M059J (cell line): ENCODE data around the gene CNTD1. TPM values are rescaled to one million over a fixed set of nuclear protein-coding genes. Genes with fewer than 3 reads are reported as not detected.
"Not testable (repeated sequence)": the region's sequence is repeated elsewhere in the genome, so short reads cannot be mapped to it uniquely, and the experiment has no call there.

ENCODE experiments used
- DNase-seq: peaks from one replicate; pipeline ENCODE4 v3.0.0-alpha.2; 2012; ENCODE audit warnings: low read depth
- total RNA-seq: library from RNA; depleted of rRNA; stranded (reverse); fragments of >200 nt; shearing (Covaris generic); gene quantifications from 2 replicates; pipeline ENCODE4 v1.2.3, GENCODE V29; 2014; rRNA removed

CNTD1 gene
- total RNA-seq, 1 experiment from 2014 or later: 0.20 TPM

DNA sequence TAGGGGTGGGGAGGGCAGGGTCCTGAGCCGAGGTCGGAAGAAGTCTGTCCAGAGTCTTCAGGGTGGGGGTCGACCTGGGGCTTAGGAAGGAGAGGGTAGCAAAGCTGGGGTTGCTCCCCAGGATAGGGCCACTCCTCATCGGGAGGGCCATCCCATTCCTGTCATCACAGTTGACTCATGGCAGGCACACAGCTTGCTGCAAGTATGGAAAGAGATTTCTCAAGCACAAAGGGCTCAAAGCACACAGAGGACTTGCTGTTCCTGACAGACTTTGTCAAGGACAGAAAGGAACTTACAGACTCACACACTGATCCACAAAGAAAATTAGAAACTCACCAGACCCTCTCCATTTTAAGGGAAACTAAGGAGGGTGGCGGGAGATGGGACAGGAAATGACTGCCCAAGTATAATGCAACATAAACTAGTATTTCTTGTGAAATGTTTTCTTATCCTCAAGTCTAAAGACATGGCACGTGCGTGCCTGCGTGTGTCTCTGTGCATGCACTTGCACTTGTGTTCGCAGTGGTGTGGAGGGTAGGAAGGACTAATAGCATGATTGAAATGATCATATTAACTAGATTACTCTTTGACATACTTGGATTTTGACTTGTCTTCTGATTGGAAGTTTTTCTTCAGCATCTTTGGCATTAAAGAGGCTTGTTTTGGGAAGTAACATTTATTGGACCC lies 48.1 kb downstream of the CNTD1 start:
- DNase-seq: no peak

GRCh38 chr17:42848093-42848492 lies 49.4 kb downstream of the CNTD1 start:
- no peak for DNase-seq

DNA sequence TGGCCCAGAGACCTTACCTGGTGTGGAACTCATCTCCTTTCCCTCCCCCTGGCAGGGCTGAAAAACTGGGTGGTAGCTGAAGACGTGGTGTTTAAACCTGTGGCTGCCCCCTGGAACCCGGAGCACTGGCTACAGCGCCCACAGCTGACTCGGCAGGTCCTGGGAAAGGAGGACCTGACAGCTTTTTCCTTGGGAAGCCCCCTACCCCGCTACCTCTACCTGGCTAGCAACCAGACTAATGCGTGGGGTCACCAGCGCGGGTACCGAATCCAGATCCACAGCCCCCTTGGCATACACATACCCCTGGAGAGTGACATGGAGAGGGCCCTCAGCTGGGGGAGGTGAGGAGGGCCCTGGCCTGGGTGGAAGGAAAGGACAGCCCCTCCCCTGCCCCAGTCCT lies 50.4 kb downstream of the CNTD1 start:
- no peak for DNase-seq

DNA sequence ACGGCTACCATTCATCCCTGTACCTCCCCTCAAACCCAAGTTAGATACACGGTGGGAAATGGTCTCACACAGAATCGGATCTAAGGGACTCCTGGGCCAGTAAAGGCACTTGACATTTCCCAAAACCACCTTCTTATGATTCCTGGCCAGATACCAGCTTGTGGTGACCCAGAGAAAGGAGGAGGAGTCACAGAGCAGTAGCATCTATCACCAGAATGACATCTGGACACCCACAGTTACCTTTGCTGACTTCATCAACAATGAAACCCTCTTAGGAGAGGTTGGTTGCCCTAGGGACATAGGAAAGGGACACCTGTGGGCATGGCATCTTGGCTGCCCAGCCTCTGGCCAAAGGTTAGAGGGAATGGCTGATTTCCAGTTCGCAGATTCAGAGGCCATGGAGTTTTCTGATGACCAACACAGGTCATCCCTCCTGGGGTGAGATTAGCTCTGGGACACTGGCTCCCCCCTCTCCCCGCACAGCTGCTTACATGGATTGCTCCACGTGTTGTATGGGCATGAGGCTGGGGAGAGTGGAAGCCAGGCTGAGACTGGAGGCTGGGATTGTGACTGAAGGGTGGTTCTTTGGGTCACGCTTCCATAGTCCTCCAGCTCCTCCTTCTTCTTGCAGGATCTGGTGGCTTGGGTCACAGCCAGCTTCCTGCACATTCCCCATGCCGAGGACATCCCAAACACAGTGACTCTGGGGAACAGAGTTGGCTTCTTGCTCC lies 51.0 kb downstream of the CNTD1 start:
- DNase-seq: no peak

GRCh38 chr17:42850954-42851353 lies 52.3 kb downstream of the CNTD1 start, which contains the start of gene AOC3:
Gene AOC3, plus strand, starts transcription at chr17:42851199. Its CDS starts 145 bp downstream, at chr17:42851344.
- no peak for DNase-seq

DNA sequence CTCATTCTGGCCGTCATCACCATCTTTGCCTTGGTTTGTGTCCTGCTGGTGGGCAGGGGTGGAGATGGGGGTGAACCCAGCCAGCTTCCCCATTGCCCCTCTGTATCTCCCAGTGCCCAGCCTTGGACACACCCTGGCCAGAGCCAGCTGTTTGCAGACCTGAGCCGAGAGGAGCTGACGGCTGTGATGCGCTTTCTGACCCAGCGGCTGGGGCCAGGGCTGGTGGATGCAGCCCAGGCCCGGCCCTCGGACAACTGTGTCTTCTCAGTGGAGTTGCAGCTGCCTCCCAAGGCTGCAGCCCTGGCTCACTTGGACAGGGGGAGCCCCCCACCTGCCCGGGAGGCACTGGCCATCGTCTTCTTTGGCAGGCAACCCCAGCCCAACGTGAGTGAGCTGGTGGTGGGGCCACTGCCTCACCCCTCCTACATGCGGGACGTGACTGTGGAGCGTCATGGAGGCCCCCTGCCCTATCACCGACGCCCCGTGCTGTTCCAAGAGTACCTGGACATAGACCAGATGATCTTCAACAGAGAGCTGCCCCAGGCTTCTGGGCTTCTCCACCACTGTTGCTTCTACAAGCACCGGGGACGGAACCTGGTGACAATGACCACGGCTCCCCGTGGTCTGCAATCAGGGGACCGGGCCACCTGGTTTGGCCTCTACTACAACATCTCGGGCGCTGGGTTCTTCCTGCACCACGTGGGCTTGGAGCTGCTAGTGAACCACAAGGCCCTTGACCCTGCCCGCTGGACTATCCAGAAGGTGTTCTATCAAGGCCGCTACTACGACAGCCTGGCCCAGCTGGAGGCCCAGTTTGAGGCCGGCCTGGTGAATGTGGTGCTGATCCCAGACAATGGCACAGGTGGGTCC lies 52.9 kb downstream of the CNTD1 start:
- DNase-seq: not testable (repeated sequence)

- DNase-seq: no peak
Measured at GRCh38 chr17:42852351-42852750, 53.7 kb downstream of the CNTD1 start.

DNA sequence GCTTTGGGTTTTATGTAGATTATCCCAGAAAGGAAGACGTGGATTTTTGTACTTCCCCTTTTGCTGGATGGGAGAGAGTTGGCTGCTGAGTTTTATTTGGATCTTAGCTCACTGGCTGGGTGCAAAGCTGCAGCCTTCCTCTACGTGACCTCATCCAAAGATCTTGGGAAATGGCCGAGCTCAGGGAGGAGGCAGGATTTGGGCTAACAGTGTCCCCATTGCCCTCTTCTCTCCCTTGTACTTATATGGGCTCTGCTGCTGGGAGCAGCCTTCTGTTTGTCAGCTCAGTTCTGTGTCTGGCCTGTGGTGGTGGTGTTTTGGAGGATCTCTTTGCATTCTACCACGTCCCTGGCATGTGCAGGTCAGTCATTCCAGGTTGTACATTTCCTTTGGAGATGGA lies 54.3 kb downstream of the CNTD1 start:
- no peak for DNase-seq

DNA sequence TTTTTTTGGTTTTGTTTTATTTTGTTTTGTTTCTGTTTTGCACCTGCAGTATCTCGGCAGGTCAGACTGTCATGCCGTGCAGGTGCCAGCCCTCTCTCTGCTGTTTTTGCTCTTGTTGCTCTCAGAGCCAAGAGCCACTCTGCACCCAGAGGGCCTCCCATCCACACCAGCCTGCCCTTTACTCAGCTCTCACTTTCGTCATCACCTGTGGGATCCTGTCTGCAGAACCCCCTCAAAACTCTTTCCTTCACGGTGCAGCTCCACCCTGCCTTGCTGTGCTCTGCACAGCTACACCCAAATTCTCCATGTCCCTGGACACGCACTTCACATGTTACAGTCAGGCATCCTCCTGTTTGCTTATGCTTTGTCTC lies 54.9 kb downstream of the CNTD1 start:
- DNase-seq: no peak

GRCh38 chr17:42853968-42854790 lies 55.5 kb downstream of the CNTD1 start:
- no peak for DNase-seq

GRCh38 chr17:42855048-42855596 lies 56.5 kb downstream of the CNTD1 start:
- no peak for DNase-seq

- not testable (repeated sequence) for DNase-seq
Measured at GRCh38 chr17:42856093-42856492, 57.4 kb downstream of the CNTD1 start.

DNA sequence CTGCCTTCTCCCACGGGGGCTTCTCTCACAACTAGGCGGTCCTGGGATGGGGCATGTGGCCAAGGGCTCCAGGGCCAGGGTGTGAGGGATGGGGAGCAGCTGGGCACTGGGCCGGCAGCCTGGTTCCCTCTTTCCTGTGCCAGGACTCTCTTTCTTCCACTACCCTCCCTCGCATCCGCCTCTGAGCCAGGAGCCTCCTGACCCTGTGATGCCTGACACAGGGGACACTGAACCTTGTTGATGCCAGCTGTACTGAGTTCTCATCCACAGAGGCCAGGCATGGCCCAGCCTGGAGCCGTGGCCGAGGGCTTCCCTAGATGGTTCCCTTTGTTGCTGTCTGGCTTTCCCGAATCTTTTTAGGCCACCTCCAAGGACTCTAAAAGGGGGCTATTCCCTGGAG lies 57.9 kb downstream of the CNTD1 start:
- not testable (repeated sequence) for DNase-seq

DNA sequence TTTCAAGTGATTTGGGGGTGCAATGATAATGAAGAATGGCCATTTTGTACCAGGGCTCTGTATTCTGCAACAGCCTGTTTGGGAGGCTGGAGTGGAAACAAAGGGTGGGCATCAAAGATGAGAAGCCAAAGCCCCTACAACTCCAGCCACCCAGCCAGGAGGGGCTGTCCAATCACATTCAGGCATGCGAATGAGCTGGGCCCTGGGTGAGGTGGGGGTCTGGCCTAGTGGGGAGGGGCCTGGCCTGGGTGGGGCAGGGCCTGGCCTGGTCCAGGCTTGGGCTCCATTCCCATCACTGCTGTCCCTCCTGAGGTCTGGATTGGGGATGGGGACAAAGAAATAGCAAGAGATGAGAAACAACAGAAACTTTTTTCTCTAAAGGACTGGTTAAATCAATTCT lies 58.7 kb downstream of the CNTD1 start:
- DNase-seq: no peak

Other genes starting within 250 kb of the CNTD1 start
- gene HSD17B1, start 245.9 kb upstream of the CNTD1 start, total RNA-seq: 0.54 TPM in 1 of 2 replicates, not detected in the other
- gene COASY, start 236.7 kb upstream of the CNTD1 start, total RNA-seq: 31.3 and 33.0 TPM in 2 replicates
- gene MLX, start 231.8 kb upstream of the CNTD1 start, total RNA-seq: 39.1 and 42.6 TPM in 2 replicates
- gene PSMC3IP, start 221.1 kb upstream of the CNTD1 start, total RNA-seq: 16.0 and 23.2 TPM in 2 replicates
- 38.7 and 41.9 TPM in 2 replicates for gene RETREG3, start 189.5 kb upstream of the CNTD1 start, total RNA-seq
- gene TUBG1, start 189.2 kb upstream of the CNTD1 start, total RNA-seq: 148 and 168 TPM in 2 replicates
- gene TUBG2, start 139.6 kb upstream of the CNTD1 start, total RNA-seq: 15.9 and 21.0 TPM in 2 replicates
- 14.9 and 17.8 TPM in 2 replicates for gene PLEKHH3, start 121.9 kb upstream of the CNTD1 start, total RNA-seq
- 0.32 TPM in 1 of 2 replicates, not detected in the other for gene CCR10, start 117.0 kb upstream of the CNTD1 start, total RNA-seq
- 5.4 and 11.8 TPM in 2 replicates for gene CNTNAP1, start 116.3 kb upstream of the CNTD1 start, total RNA-seq
- gene EZH1, start 53.8 kb upstream of the CNTD1 start, total RNA-seq: 4.5 and 7.8 TPM in 2 replicates
- gene RAMP2, start 37.6 kb upstream of the CNTD1 start, total RNA-seq: 0.49 and 1.0 TPM in 2 replicates
- 88.5 and 97.4 TPM in 2 replicates for gene VPS25, start 25.4 kb upstream of the CNTD1 start, total RNA-seq
- 0.52 and 1.2 TPM in 2 replicates for gene WNK4, start 18.3 kb upstream of the CNTD1 start, total RNA-seq
- gene COA3, start 157 bp upstream of the CNTD1 start, total RNA-seq: 95.0 and 99.0 TPM in 2 replicates
- gene BECN1, start 25.4 kb downstream of the CNTD1 start, total RNA-seq: 36.9 and 83.7 TPM in 2 replicates
- gene PSME3, start 34.5 kb downstream of the CNTD1 start, total RNA-seq: 79.3 and 139 TPM in 2 replicates
- gene AOC2, start 45.7 kb downstream of the CNTD1 start, total RNA-seq: not detected in 2 replicates
- 0.02 TPM in 1 of 2 replicates, not detected in the other for gene AOC3, start 52.3 kb downstream of the CNTD1 start, total RNA-seq
- gene G6PC1, start 101.9 kb downstream of the CNTD1 start, total RNA-seq: not detected in 2 replicates
- gene AARSD1, start 165.6 kb downstream of the CNTD1 start, total RNA-seq: 13.6 and 17.1 TPM in 2 replicates
- 0.67 and 0.71 TPM in 2 replicates for gene PTGES3L, start 181.2 kb downstream of the CNTD1 start, total RNA-seq
- gene RUNDC1, start 181.7 kb downstream of the CNTD1 start, total RNA-seq: 5.7 and 11.4 TPM in 2 replicates
- 982 and 1,027 TPM in 2 replicates for gene RPL27, start 199.6 kb downstream of the CNTD1 start, total RNA-seq
- 206 and 256 TPM in 2 replicates for gene IFI35, start 207.9 kb downstream of the CNTD1 start, total RNA-seq
- gene VAT1, start 223.5 kb downstream of the CNTD1 start, total RNA-seq: 72.4 and 72.7 TPM in 2 replicates
- 0.20 and 0.22 TPM in 2 replicates for gene RND2, start 226.4 kb downstream of the CNTD1 start, total RNA-seq